Stimulated activated CD8-positive, alpha-beta memory T cell treated with anti-CD3 and anti-CD28 coated beads, Interleukin-15, amount 100 ng/mL, for 48 hours (primary cell): ENCODE results near the gene GLCE.

Experiments used
- DNase-seq, 2 donors: peaks; one replicate each; pipeline ENCODE4 v3.0.0-alpha.2; 2020; ENCODE audit warnings: low read depth in 2 of 2

GLCE gene

DNA sequence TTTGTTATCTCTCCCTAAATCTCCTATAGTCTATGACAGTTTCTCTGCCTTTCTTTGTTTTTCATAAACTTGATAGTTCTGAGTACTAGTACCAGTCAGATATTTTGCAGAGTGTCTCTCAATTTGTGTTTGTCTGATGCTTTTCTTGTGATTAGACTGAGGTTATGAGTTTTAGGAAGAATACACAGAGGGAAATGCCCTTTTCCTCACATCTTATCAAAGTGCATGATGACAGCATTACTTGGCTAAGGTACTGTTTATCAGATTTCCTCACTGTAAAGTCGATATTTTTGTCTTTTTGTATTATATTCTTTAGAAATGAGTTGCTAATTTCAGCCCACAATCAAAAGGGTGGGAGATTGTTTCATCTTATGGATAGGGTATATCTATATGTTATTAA is 45.6 kb downstream of the GLCE start:
- DNase-seq, result no peak

DNA sequence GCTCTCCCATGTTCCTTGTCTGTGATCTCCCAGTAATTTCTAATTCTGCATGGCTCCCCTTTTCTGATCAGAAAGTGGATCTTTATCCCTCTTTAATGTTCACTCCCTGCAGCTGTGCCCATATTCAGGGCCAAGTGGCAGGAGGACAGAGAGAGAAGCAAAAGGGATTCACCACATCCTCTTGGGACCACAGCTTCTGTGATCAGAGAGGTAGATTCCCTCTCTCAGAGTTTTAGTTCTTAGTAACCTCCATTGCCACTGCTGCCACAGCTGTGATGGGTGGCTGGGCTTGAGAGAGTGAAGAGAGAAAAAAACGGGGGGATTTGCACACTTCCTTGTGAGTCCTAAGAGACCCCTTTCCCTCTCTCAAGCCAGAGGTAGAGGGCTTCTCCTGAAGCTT is 49.2 kb downstream of the GLCE start:
- no peak for DNase-seq

DNA sequence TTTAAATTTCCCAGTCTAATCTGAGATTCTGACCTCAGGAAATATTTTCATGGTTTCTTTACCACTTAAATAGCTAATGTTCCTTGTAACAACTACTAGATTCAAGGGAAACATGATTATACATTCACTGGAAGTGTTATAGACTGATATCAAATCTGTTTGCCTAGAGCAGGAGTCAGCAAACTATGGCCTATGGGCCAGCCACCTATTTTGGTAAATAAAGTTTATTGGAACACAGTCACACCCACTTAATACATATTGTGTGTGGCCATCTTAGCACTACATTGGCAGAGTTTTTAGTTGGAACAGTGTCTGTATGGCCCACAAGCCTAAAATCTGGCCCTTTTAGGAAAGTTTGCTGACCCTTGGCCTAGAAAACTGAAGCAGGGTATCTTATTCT is 50.1 kb downstream of the GLCE start:
- no peak for DNase-seq

DNA sequence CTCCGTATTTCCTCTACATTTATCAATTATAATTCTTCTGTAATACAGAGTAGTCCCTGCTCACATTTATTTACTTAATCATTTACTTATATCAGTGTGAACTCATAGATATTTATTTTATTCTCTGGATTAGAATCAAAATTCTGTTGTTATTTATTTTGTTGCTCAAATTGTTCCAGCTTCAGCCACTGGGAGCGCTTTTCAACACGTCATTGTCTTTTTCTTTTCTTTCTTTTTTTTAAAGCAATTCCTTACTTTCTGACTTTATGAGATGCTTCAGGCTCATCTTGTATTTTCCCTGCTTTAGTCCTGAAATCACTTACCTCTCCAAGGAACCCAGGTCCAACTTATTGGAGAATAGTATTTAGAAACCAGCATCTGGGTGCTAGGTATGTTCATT is 53.4 kb downstream of the GLCE start:
- DNase-seq, result no peak

DNA sequence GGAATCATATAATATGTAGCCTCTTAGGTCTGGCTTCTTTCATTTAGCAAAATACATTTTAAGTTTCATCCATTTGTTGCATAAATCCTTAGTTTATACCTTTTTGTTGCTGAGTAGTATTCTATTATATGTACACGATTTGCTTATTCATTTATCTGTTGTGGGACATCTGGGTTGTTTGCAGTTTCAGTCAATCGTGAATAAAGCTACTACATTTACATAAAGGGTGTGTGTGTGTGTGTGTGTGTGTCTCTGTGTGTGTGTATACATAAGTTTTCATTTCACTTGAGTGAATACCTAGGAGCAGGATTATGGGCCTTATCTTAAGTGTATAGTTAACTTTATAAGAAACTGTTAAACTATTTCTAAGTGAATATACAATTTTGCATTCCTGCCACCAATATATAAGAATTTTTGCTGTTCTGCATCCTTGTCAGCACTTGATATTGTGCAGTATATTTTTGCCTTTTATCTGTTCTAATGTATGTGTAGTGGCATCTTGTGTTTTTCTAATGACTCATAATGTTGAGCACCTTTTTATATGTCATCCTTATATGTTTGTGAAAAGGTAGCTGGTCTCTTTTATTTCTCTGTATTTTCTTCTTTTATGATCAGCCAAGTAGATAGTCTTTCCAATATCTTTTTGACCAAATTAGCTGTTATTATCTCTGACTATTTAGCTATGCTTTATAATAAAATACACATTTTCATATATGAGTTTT is 55.0 kb downstream of the GLCE start:
- no peak for DNase-seq

DNA sequence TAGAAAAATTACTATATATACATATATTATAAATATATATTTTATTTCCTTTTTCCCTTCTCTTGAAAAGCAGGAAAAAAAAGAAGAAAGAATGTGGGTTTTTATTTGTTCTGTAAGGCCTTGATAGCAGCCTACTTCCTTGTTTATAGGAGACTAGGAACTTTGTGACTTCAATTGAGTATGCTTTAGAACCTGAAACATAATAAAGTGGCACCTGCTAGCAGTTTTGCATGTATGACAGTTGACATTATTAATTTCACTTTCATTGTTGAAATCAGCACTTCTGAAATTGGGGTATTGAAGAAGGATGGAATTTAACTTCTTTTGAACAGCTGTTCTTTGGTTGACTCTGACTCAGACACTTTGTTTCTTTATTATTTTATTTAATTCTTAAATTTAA is 56.9 kb downstream of the GLCE start:
- no peak for DNase-seq

DNA sequence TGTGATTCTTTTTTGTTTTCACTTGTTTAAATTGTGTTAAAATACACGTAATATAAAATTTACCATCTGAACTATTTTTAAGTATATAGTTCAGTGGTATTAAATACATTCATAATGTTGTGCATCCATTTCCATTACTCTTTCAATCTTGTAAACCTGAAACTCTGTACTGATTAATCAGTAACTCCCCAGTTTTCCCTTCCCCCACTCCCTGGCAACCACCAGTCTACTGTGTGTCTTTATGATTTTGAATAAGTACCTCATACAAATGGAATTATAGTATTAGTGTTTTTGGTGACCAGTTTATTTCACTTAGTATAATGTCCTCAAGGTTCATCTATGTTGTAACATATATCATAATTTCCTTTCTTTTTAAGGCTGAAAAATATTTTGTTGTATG is 59.3 kb downstream of the GLCE start:
- DNase-seq, result no peak

DNA sequence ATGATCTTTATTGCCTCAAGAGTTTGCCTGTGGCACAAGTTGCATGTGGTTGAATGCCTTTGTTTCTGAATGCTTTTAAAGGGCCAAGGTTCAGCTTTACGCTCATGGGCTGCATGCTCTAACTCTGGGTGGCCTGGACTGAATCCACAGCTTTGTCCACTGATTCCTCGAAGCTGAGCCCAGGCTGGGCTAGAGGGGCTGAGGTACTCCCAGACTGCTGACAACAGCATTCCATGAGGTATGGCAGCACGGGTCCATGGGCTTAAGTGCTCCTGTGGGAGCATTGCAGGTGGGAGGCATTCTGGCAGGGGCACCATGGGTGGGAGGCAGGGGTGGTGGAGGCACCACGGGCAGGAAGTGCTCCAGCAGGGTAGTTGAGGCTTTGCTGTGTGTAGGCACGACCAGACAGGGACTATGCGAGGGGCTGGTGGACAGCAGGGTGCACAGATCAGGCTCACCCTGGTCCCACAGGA is 61.6 kb downstream of the GLCE start:
- DNase-seq, result no peak

DNA sequence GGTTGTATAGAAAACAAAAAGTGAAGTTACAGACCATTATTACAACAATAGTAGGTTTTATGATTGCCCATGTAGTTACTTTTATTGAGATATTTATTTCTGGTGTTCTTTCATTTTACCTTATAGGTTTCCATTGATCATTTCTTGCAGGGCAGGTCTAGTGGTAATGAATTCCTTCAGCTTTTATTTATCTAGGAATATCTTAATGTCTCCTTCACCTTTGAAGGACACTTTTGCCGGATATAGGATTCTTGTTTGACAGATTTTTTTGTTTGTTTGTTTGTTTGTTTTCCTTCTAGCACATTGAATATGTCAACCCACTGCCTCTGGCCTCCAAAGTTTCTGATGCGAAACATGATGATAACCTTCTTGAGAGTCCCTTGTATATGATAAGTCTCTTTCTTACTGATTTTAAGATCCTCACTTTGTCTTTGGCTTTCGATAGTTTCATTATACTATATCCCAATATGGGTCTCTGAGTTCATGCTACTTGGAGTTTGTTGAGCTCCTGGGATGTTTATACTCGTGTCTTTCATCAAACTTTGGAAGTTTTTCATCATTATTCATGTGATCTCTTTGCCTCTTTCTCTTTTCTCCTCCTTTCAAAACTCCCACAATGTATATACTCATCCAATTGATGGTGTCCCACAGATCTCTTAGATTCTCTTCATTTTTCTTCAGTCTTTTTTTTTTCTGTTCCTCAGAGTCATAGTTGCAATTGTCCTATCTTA is 62.8 kb downstream of the GLCE start:
- no peak for DNase-seq

DNA sequence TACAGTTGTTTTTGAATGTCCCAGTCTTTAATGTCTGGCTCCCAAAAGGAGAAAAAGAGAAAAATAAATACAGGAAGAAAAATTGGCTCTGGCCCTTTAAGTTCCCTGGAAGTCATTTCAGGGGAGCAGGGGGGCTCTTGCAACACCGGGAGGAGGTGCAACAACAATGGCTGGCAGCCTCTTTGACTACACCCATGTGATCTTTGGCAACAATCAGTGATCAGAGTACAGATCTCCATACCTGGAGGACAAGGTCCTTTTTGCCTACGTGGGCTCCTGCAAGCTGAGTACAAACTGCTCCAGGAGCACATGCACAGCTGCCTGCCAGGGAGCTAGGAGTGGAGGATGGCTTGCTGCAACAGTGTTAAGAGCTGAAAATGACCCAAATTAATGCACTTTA is 63.9 kb downstream of the GLCE start:
- no peak for DNase-seq

DNA sequence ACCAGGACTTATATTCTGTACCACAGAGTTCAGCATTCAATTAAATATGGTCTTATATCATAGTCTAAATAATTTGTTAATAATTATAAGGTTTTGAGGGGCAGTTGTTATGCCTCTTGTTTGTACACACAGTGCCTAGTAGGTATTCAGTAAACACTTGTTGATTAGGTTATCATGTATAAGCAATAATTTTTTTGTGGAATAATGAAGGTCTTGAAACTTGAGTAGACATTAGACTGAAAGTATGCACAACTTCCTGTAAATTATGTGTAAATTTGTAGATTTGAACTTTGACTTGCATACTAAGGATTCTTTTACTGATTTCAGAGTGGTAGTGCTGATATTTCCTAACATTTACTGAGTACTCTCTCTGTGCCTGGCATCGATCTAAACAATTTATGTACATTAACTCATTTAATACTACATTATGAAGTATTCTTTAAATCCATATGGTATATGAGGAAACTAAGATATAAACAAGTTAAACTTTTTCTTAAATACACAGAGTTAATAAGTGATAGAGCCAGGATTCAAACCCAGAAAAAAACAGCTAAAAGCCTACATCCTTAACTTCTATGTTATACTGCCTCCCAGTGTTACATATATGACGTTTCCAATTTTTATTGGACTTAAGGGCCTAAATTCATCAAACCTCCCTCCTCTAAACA is 65.1 kb downstream of the GLCE start:
- DNase-seq, result no peak

DNA sequence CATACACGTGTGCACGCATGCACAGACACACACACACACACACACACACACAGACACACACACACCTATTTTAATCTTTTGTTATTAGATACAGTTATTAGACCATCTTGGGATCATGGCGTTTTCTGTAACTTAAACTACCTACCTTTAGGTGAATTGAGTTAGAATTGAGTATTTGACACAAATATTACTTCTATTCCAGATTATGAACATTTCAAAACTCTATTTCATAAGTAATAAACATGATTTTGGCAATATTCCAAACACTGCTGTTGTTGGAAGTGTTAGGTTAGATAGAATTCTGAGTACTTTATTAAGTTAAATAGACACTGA is 65.6 kb downstream of the GLCE start:
- no peak for DNase-seq

DNA sequence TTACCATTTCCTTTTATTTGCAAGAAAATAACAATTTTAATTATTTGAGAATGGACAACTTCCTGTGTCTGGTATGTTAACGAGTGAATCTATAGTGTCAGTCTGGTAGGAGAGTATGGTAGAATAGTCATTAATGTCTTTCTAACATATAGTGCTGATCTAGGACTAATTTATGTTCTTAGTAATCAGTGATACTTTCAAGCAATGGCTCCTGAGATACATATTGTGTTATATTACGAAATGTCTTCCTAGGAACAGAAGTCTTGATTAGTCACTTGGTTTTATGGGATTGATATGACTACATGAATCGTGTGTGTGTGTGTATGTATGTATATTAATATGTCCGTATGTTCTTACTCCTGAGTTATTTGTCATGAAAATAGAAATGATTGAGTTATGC is 71.7 kb downstream of the GLCE start:
- DNase-seq, result no peak

DNA sequence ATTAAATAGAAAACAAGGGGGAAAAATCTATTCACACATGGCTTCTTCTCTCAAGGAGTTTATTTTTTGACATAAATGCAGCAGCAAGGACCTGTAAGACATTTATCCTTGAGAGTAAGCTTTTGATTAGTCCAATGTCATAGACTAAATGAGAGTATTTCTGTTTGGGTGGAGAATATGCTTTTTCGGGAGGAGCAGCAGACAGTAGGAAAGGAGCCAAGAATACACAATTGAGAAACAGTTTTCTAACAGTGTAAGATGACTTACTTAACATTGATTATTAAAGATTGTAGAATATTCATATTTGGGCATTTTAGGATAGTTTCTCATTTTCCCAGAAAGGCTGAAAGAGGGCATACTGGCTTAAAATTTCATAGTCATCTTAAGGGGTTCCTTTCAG is 72.3 kb downstream of the GLCE start:
- no peak for DNase-seq

DNA sequence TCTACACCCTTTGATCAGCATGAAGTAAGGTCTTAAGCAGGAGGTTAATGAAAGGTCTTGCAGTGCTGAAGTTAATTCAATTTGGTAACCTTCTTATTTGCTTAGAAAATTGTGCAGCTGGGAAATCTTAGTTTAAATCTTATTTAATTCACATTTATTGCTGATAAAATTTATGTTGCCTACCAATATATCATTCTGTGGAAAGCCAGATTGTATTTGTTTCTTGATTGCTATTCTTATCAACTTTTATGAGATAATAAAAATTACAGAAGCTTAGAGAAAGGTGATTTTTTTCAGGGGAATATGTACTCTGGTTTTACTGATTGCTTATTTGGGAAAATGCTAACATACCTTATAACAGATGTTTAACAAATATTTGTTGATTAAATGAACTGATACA is 74.2 kb downstream of the GLCE start:
- DNase-seq, result no peak

DNA sequence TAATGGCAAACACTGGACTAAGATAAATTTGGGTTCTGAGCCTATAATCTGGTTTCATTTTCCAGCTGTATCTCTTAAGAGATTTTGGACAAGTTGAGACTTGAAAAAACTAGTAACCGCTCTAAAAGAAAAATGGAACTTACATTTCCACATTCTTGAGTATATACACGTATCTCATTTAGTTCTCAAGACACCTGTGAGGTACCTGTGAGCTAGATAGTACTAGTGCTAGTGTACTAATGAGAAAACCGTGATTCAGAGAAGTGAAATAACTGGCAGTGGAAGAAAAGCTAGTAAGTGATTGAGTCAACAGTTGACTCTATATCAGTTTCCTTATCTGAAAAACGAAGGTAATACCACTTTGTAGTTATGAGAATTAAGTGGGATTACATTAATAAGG is 76.1 kb downstream of the GLCE start:
- DNase-seq, result no peak

DNA sequence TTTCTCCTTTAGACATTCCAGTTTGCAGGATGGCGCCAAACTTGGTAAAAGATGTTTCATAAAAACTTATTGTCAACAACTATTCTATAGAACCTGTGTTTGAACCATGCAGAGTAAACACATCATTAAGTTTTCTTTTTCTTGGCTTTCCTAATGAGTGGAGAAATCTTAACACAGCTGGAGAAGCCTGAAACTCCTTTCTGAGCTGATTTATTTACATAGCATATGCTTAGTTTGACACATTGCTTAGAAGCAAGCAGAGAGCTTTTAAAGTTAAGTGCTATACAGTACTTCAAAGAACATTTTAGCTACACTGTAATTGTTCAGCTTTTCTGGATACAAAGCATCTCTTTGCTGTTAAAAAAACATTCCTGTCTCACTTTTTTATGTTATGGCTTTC is 77.3 kb downstream of the GLCE start:
- DNase-seq, result no peak

DNA sequence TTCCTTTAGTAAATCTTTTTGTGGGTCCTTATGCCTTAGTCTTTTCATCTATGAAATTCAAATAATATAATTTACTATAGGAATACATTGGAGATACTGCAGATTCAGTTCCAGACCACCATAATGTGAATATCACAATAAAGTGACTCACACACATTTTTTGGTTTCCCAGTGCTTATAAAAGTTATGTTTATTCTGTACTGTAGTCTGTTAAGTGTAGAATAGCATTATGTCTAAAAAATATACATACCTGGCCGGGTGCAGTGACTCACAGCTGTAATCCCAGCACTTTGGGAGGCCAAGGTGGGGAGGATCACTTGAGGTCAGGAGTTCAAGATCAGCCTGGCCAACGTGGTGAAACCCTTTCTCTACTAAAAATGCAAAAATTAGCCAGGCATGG is 84.4 kb downstream of the GLCE start:
- no peak for DNase-seq

DNA sequence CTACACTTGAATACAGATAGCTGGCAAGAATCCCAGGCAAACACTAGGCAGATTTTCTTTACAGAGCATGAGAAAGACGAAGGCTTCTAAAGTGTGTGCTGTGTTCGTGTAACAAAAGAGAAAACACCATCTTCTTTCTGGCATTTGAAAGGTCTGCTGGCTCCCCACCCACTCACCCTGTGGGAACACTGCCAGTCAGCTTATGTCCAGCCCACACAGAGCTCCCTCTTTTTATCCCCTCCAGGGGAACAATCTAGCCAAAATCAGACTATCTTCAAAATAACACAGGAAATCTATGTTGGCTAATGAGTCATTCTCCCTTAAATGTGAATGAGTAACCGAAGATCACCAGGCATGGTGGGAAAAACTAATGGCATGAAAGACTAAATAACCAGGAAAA is 92.7 kb downstream of the GLCE start:
- no peak for DNase-seq

DNA sequence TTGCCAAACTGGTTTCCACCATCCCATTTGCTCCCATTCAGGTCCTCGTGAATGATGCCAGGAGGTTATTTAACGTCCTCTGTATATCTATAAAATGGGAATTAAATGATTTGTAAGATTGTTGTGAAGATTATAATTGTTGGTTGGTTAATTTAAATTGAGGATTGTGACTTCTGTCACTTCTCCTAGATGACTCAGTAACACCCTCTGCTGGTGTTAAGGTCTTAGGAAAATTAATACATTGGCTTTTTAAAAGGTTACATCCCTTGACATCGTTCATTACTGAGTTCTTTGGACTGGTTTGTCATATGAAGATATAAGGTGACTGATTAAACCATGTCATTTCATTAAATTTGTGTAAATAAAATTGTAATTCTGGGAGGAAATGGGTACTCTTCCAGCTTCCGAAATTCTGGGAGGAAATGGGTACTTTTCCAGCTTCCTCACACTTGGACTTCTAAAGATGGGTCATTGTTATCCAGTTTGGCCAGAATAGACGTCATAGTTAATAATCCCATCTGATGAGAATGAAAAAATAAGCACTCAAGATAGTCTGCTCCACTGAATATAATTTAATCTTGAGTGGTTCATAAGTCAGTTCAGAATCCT is 105.0 kb downstream of the GLCE start:
- DNase-seq, result no peak

DNA sequence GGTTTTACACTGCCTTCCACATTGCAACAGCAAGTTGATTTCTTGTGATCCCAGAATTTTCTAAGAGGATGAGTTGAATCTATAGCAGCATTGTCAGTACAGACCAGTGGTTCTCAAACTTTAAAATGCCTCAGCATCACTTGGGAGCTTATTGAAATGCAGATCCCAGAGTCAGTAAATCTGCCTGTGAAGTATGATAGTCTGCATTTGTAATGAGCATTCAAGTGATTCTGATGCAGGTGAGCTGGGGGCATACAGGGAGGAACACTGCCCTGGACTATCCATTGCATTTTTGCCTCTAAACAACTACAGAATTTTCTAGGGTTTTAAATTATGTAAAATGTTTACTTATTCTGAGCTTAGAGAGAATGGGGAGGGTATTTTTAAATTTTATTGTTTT is 110.8 kb downstream of the GLCE start:
- no peak for DNase-seq

DNA sequence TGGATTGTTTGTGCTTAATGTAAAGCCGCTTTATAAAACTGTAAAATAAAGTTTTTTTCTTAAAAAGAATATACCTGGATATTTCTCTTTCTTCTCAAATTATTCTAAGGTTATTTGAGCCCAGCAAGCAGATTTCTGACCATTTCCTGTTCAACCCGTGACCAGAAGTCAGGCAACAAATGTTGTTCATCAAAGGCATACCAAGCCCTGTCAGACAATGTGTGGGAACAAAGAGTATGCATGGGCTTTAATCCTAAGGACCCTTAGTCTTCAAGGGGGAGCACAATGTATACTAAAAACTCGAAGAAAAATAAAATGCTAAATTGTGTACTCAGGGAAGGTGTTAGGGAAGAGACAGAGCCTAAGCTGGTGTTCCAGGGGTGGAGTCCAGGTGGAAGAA is 111.7 kb downstream of the GLCE start:
- DNase-seq, result no peak

DNA sequence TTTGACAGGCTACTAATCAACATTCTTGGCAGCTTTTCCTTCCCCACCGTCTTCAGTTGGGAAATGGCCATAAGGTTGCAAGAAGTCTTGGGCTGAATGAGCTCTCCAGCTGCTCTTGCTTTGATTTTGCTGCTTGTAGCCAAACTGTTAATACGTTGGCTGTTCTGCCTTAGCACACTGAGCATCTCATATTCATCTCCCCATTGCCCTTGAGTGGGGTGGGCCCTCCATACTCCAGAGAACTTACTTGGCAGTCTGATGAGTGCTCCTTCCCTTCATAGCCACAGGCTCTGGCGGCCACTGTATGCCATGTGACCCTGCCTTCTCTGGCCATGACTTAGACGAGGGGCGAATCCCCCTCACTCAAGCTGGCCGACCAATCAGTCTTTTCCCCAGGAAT is 112.5 kb downstream of the GLCE start:
- no peak for DNase-seq
